ENCODE data around the gene RNF38.
"Not testable (repeated sequence)": the region's sequence is repeated elsewhere in the genome, so short reads cannot be mapped to it uniquely, and the experiment has no call there.

RNF38 gene

DNA sequence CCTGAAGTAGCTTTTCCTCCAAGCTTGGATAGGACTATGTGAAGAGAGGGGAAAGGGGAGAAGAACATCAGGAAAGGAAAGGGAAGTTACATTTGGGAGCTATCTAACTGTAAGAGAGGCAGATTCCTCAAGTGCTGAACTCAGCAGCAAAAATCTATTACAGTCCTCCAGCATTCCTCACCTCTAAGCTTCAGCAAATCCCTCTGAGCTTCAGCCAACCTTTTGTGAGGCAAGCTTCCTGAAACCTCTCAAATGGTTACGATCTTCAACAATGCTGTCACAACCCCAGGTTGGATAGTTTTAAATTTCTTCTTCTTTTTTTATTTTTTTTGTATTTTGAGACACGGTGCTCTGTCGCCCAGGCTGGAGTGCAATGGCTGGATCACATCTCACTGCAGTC, 2.5 kb upstream of the RNF38 start:
- H3K4me1 ChIP-seq (ENCODE audit: control insufficient read depth in 1 of 2, insufficient read depth in 2 of 2, low read length in 2 of 2), result peaks cover 0 to 25% of the 10 kb centered on the region in 2 donors
- no peaks in the 10 kb centered on the region for H3K36me3 ChIP-seq (ENCODE audit: control insufficient read depth in 1 of 2, insufficient read depth in 2 of 2, low read length in 2 of 2)
- H3K27ac ChIP-seq (ENCODE audit: low read length), result no peak overlapping the region
- H3K27me3 ChIP-seq (ENCODE audit: low read depth, low read length), result no peaks in the 10 kb centered on the region
- H3K4me3 ChIP-seq (ENCODE audit: low read depth in 1 of 2, low read length in 2 of 2), result no peak overlapping the region
- H3K9me3 ChIP-seq (ENCODE audit: control insufficient read depth in 1 of 2, low read length in 2 of 2), result no peaks in the 10 kb centered on the region

GRCh38 chr9:36401897-36402480, 1.9 kb upstream of the RNF38 start:
- Histone ChIP-seq H3K27ac (ENCODE audit: low read length) (no peak overlapping the region), H3K36me3 (ENCODE audit: control insufficient read depth in 1 of 2, insufficient read depth in 2 of 2, low read length in 2 of 2) (no peaks in the 10 kb centered on the region), H3K4me3 (ENCODE audit: low read depth in 1 of 2, low read length in 2 of 2) (peak overlapping the region in 1 of 2 donors; percentile 77), H3K4me1 (ENCODE audit: control insufficient read depth in 1 of 2, insufficient read depth in 2 of 2, low read length in 2 of 2) (peaks cover 0 to 25% of the 10 kb centered on the region in 2 donors), H3K27me3 (ENCODE audit: low read depth, low read length) (no peaks in the 10 kb centered on the region), H3K9me3 (ENCODE audit: control insufficient read depth in 1 of 2, low read length in 2 of 2) (no peaks in the 10 kb centered on the region)

GRCh38 chr9:36401164-36401740, 1.2 kb upstream of the RNF38 start:
- Histone ChIP-seq H3K27ac (ENCODE audit: low read length) (peak overlapping the region; percentile 83), H3K9me3 (ENCODE audit: control insufficient read depth in 1 of 2, low read length in 2 of 2) (no peaks in the 10 kb centered on the region), H3K36me3 (ENCODE audit: control insufficient read depth in 1 of 2, insufficient read depth in 2 of 2, low read length in 2 of 2) (no peaks in the 10 kb centered on the region), H3K4me3 (ENCODE audit: low read depth in 1 of 2, low read length in 2 of 2) (peak overlapping the region; percentile 77 to 89), H3K27me3 (ENCODE audit: low read depth, low read length) (no peaks in the 10 kb centered on the region), H3K4me1 (ENCODE audit: control insufficient read depth in 1 of 2, insufficient read depth in 2 of 2, low read length in 2 of 2) (peaks cover 0 to 17% of the 10 kb centered on the region in 2 donors)

GRCh38 chr9:36400332-36401163, 479 bp upstream of the RNF38 start:
- H3K27ac ChIP-seq (ENCODE audit: low read length), result peak overlapping the region; percentile 96
- no peaks in the 10 kb centered on the region for H3K9me3 ChIP-seq (ENCODE audit: control insufficient read depth in 1 of 2, low read length in 2 of 2)
- H3K36me3 ChIP-seq (ENCODE audit: control insufficient read depth in 1 of 2, insufficient read depth in 2 of 2, low read length in 2 of 2), result no peaks in the 10 kb centered on the region
- peak overlapping the region; percentile 88 to 89 for H3K4me3 ChIP-seq (ENCODE audit: low read depth in 1 of 2, low read length in 2 of 2)
- no peaks in the 10 kb centered on the region for H3K27me3 ChIP-seq (ENCODE audit: low read depth, low read length)
- H3K4me1 ChIP-seq (ENCODE audit: control insufficient read depth in 1 of 2, insufficient read depth in 2 of 2, low read length in 2 of 2), result peaks cover 0 to 16% of the 10 kb centered on the region in 2 donors

- no peaks in the 10 kb centered on the region for H3K27me3 ChIP-seq (ENCODE audit: low read depth, low read length)
- H3K27ac ChIP-seq (ENCODE audit: low read length), result peak overlapping the region; percentile 18
- H3K36me3 ChIP-seq (ENCODE audit: control insufficient read depth in 1 of 2, insufficient read depth in 2 of 2, low read length in 2 of 2), result no peaks in the 10 kb centered on the region
- H3K4me1 ChIP-seq (ENCODE audit: control insufficient read depth in 1 of 2, insufficient read depth in 2 of 2, low read length in 2 of 2), result peaks cover 0 to 23% of the 10 kb centered on the region in 2 donors
- H3K4me3 ChIP-seq (ENCODE audit: low read depth in 1 of 2, low read length in 2 of 2), result no peak overlapping the region
- no peaks in the 10 kb centered on the region for H3K9me3 ChIP-seq (ENCODE audit: control insufficient read depth in 1 of 2, low read length in 2 of 2)
These were observed 1.3 kb downstream of the RNF38 start for GRCh38 chr9:36398745-36399144.

GRCh38 chr9:36396985-36397384, 3.1 kb downstream of the RNF38 start:
- H3K27me3 ChIP-seq (ENCODE audit: low read depth, low read length), result no peaks in the 10 kb centered on the region
- H3K4me3 ChIP-seq (ENCODE audit: low read depth in 1 of 2, low read length in 2 of 2), result no peak overlapping the region
- no peaks in the 10 kb centered on the region for H3K9me3 ChIP-seq (ENCODE audit: control insufficient read depth in 1 of 2, low read length in 2 of 2)
- H3K27ac ChIP-seq (ENCODE audit: low read length), result no peak overlapping the region
- H3K4me1 ChIP-seq (ENCODE audit: control insufficient read depth in 1 of 2, insufficient read depth in 2 of 2, low read length in 2 of 2), result peaks cover 0 to 23% of the 10 kb centered on the region in 2 donors
- no peaks in the 10 kb centered on the region for H3K36me3 ChIP-seq (ENCODE audit: control insufficient read depth in 1 of 2, insufficient read depth in 2 of 2, low read length in 2 of 2)

GRCh38 chr9:36392489-36392888, 7.6 kb downstream of the RNF38 start:
- H3K4me3 ChIP-seq (ENCODE audit: low read depth in 1 of 2, low read length in 2 of 2), result no peak overlapping the region
- no peaks in the 10 kb centered on the region for H3K9me3 ChIP-seq (ENCODE audit: control insufficient read depth in 1 of 2, low read length in 2 of 2)
- H3K4me1 ChIP-seq (ENCODE audit: control insufficient read depth in 1 of 2, insufficient read depth in 2 of 2, low read length in 2 of 2), result peaks cover 0 to 20% of the 10 kb centered on the region in 2 donors
- H3K36me3 ChIP-seq (ENCODE audit: control insufficient read depth in 1 of 2, insufficient read depth in 2 of 2, low read length in 2 of 2), result no peaks in the 10 kb centered on the region
- no peaks in the 10 kb centered on the region for H3K27me3 ChIP-seq (ENCODE audit: low read depth, low read length)
- H3K27ac ChIP-seq (ENCODE audit: low read length), result no peak overlapping the region

DNA sequence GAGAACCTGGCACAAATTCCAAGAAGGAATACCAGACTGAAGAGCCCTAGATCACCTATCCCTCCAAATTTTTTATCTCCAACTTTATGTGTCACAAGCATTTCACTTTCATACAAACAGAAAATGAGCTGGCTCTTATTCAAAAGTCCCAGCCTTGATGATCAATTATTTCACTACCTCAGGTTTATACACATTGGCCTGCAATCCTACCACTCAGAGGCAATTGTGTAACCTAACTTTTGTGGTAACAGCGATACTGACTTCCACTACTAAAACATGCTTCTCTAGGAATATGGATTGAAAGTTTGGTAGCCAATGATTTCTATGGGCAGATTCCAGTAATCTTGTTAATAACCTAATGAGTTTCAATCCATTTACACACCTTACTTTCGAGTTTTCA, 10.5 kb downstream of the RNF38 start:
- Histone ChIP-seq H3K4me1 (ENCODE audit: control insufficient read depth in 1 of 2, insufficient read depth in 2 of 2, low read length in 2 of 2) (peaks cover 0 to 16% of the 10 kb centered on the region in 2 donors), H3K36me3 (ENCODE audit: control insufficient read depth in 1 of 2, insufficient read depth in 2 of 2, low read length in 2 of 2) (no peaks in the 10 kb centered on the region), H3K27me3 (ENCODE audit: low read depth, low read length) (no peaks in the 10 kb centered on the region)

GRCh38 chr9:36386396-36386965, 13.6 kb downstream of the RNF38 start:
- H3K27me3 ChIP-seq (ENCODE audit: low read depth, low read length); H3K36me3 ChIP-seq (ENCODE audit: control insufficient read depth in 1 of 2, insufficient read depth in 2 of 2, low read length in 2 of 2); H3K27ac ChIP-seq (ENCODE audit: low read length); H3K9me3 ChIP-seq (ENCODE audit: control insufficient read depth in 1 of 2, low read length in 2 of 2); H3K4me3 ChIP-seq (ENCODE audit: low read depth in 1 of 2, low read length in 2 of 2): not testable (repeated sequence)
- peaks cover 0 to 24% of the 10 kb centered on the region in 2 donors for H3K4me1 ChIP-seq (ENCODE audit: control insufficient read depth in 1 of 2, insufficient read depth in 2 of 2, low read length in 2 of 2)

More for the DNA sequence above, 10.5 kb downstream of the RNF38 start:
- no peaks in the 10 kb centered on the region for H3K9me3 ChIP-seq (ENCODE audit: control insufficient read depth in 1 of 2, low read length in 2 of 2)
- no peak overlapping the region for H3K27ac ChIP-seq (ENCODE audit: low read length)
- H3K4me3 ChIP-seq (ENCODE audit: low read depth in 1 of 2, low read length in 2 of 2), result no peak overlapping the region

DNA sequence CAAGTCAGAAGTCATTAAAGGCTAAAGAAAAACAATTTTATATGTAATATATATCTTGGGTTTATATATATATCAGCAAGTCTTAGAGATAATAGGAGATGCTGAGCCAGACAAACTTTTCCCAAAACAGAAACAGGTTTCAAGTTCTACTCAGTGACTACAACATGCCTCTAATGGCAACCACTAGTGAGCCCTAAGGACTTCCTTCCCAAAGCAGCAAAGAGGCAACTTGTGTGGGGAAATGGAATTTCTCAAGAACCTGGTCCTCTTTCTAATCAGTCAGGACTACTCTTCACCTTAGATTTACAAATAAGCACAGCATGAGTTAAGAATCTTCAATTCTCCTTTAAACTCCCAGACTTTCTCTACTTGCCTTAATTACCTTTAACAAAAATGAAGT, 17.6 kb downstream of the RNF38 start:
- no peaks in the 10 kb centered on the region for H3K27me3 ChIP-seq (ENCODE audit: low read depth, low read length)
- H3K4me3 ChIP-seq (ENCODE audit: low read depth in 1 of 2, low read length in 2 of 2), result no peak overlapping the region
- peaks cover 0 to 15% of the 10 kb centered on the region in 2 donors for H3K4me1 ChIP-seq (ENCODE audit: control insufficient read depth in 1 of 2, insufficient read depth in 2 of 2, low read length in 2 of 2)
- no peak overlapping the region for H3K27ac ChIP-seq (ENCODE audit: low read length)
- H3K36me3 ChIP-seq (ENCODE audit: control insufficient read depth in 1 of 2, insufficient read depth in 2 of 2, low read length in 2 of 2), result no peaks in the 10 kb centered on the region
- no peaks in the 10 kb centered on the region for H3K9me3 ChIP-seq (ENCODE audit: control insufficient read depth in 1 of 2, low read length in 2 of 2)

DNA sequence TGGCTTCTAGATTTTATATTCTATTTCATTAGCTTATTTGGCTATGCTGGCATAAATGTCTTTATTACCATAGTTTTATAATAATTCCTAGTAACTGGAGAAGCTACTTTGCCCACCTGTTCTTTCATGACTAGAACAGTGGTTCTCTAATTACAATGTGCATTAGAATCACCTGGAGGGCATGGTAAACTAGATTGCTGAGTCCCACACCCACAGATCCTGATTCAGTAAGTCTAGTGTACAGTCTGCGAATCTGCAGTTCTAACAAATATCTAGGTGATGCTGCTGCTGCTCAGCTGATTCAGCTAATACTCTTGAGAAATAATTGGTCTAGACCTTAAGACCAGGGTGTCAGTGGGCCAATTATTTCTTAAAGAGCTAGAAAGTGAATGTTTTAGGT, 35.5 kb downstream of the RNF38 start:
- H3K27me3 ChIP-seq (ENCODE audit: low read depth, low read length), result no peaks in the 10 kb centered on the region
- peaks cover 21 to 32% of the 10 kb centered on the region in 2 donors for H3K36me3 ChIP-seq (ENCODE audit: control insufficient read depth in 1 of 2, insufficient read depth in 2 of 2, low read length in 2 of 2)

More for the DNA sequence above, 35.5 kb downstream of the RNF38 start:
- H3K27ac ChIP-seq (ENCODE audit: low read length), result no peak overlapping the region
- H3K4me3 ChIP-seq (ENCODE audit: low read depth in 1 of 2, low read length in 2 of 2), result no peak overlapping the region
- no peaks in the 10 kb centered on the region for H3K4me1 ChIP-seq (ENCODE audit: control insufficient read depth in 1 of 2, insufficient read depth in 2 of 2, low read length in 2 of 2)
- no peaks in the 10 kb centered on the region for H3K9me3 ChIP-seq (ENCODE audit: control insufficient read depth in 1 of 2, low read length in 2 of 2)
